Epithelial cell of esophagus (primary cell): ENCODE results near the gene WDFY2.
A peak's percentile ranks its signal among the peaks of the same experiment; 100 is the strongest.

Experiments
- DNase-seq: peaks from one replicate; pipeline ENCODE4 v3.0.0; 2010; ENCODE audit warnings: low read depth
- H3K4me3 ChIP-seq: 2 replicates; pipeline ENCODE4 v1.5.1; 2011; ENCODE audit warnings: mild to moderate bottlenecking, low read length, control low read depth
- CTCF ChIP-seq: IDR thresholded peaks from 2 replicates; pipeline ENCODE4 v1.5.1; 2011; ENCODE audit warnings: low read depth, mild to moderate bottlenecking, low read length, control low read depth, inconsistent platforms; ENCODE audit not compliant: insufficient read depth; ENCODE audit errors: missing control alignments

WDFY2 gene

DNA sequence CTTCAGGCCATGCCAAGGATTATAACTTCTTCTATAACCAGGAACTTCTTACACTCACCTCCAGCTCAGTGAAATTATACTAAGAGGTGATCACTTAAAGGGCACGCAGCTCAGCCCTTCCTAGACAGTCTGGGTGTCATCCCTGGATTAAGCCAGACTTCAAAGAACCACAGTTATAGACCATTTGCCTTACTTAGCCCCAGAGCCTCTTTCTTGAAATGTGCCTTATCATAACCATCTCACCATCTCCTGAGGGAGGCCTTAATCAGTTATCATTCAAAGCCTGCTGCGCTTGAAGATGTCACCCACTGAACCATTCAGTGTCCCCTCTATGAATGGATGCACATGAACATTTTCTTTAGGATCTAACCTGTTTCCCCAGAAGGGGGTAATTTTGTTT is 229.8 kb downstream of the WDFY2 start:
- no peak for TF ChIP-seq CTCF
- no peak overlapping the region for H3K4me3 ChIP-seq
- no peak for DNase-seq

GRCh38 chr13:51814825-51815650 is 230.8 kb downstream of the WDFY2 start:
- no peak overlapping the region for H3K4me3 ChIP-seq
- DNase-seq: peak; percentile 66
- peak; percentile 93 for TF ChIP-seq CTCF

- no peak overlapping the region for H3K4me3 ChIP-seq
- TF ChIP-seq CTCF: peak; percentile 3
- peak; percentile 51 for DNase-seq
These were observed 231.6 kb downstream of the WDFY2 start for GRCh38 chr13:51815848-51816247.

DNA sequence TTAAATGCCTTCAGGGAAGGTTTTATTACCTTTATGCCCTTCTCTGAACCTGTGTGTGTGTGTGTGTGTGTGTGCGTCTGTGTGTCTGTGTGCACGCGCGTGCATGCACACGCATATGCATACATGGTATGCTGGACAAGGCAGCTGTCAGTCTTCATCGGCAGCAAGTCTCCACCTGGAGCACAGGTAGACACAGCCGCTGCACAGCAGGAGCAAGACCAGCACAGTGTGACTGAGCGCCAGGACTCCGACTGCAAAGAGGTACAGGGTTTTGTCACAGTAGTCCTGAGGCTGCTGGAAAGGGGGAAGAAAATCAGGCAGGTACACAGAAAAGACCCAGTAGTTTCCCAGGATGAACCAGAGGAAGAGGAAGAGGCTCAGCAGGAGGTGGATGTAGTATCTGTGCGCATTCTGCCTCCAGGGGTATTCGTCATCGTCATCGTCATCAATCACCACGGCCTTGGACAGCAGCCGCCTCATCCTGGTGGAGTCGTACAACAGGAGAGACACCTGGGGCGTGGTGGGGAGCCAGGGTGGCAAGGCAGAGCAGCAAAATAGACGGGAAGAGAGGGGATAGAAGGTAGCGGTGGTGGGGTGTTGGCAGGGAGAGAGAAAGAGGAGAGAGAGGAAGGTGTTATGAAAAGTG is 232.5 kb downstream of the WDFY2 start:
- H3K4me3 ChIP-seq: no peak overlapping the region
- no peak for TF ChIP-seq CTCF
- peak; percentile 79 for DNase-seq
